CD4-positive, alpha-beta T cell treated with Interferon alpha-2 for 1 hour (primary cell): ENCODE measurements around the gene ATP6V0A1.
"Not testable (repeated sequence)": the region's sequence is repeated elsewhere in the genome, so short reads cannot be mapped to it uniquely, and the experiment has no call there.

Source experiments
- DNase-seq, 2 donors: peaks; one replicate each; pipeline ENCODE4 v3.0.0-alpha.2; 2020 to 2022

The ATP6V0A1 gene

GRCh38 chr17:42543190-42544079, 84.8 kb downstream of the ATP6V0A1 start:
- DNase-seq: no peak

GRCh38 chr17:42544874-42545283, 86.2 kb downstream of the ATP6V0A1 start:
- DNase-seq: no peak

- DNase-seq: not testable (repeated sequence)
These were observed 87.3 kb downstream of the ATP6V0A1 start for GRCh38 chr17:42545755-42546505.

GRCh38 chr17:42547001-42547461, 88.4 kb downstream of the ATP6V0A1 start:
- DNase-seq: no peak

GRCh38 chr17:42547698-42548069, 89.0 kb downstream of the ATP6V0A1 start:
- no peak for DNase-seq

- DNase-seq: peak; percentile 81 to 82
These were observed 89.6 kb downstream of the ATP6V0A1 start for GRCh38 chr17:42548070-42548837.

GRCh38 chr17:42548993-42549755, 90.5 kb downstream of the ATP6V0A1 start:
- DNase-seq: no peak

GRCh38 chr17:42552736-42553135, 94.1 kb downstream of the ATP6V0A1 start, which contains the start of gene HSD17B1:
HSD17B1 (plus strand) TSS chr17:42552923; CDS start chr17:42552934, 11 bp downstream.
- DNase-seq: not testable (repeated sequence)

- no peak for DNase-seq
These were observed 94.6 kb downstream of the ATP6V0A1 start for GRCh38 chr17:42553161-42553818.

- peak in 1 of 2 donors; percentile 37 for DNase-seq
These were observed 95.2 kb downstream of the ATP6V0A1 start for GRCh38 chr17:42553866-42554249.

GRCh38 chr17:42554250-42555121, 95.8 kb downstream of the ATP6V0A1 start:
- DNase-seq: peak; percentile 85 to 87

- DNase-seq: no peak
These were observed 96.5 kb downstream of the ATP6V0A1 start for GRCh38 chr17:42555122-42555622.

GRCh38 chr17:42555961-42556617, 97.4 kb downstream of the ATP6V0A1 start:
- not testable (repeated sequence) for DNase-seq

GRCh38 chr17:42559075-42559474, 100.4 kb downstream of the ATP6V0A1 start:
- DNase-seq: no peak

- DNase-seq: no peak
These were observed 101.6 kb downstream of the ATP6V0A1 start for GRCh38 chr17:42560246-42560645.

- peak; percentile 92 to 95 for DNase-seq
These were observed 103.3 kb downstream of the ATP6V0A1 start, which contains the start of gene COASY for GRCh38 chr17:42561897-42562387. COASY (plus strand) TSS chr17:42562148; CDS start chr17:42562623, 475 bp downstream.

GRCh38 chr17:42562388-42563142, 103.9 kb downstream of the ATP6V0A1 start:
- no peak for DNase-seq

GRCh38 chr17:42563143-42563509, 104.4 kb downstream of the ATP6V0A1 start:
- DNase-seq: no peak

- no peak for DNase-seq
These were observed 104.9 kb downstream of the ATP6V0A1 start for GRCh38 chr17:42563543-42563942.
